ENCODE data around the gene HSDL2. TPM values are rescaled to one million over a fixed set of nuclear protein-coding genes. Genes with fewer than 3 reads are reported as not detected.

Gene HSDL2
- total and polyA plus RNA-seq, 4 donors: 22.5 to 58.6 (median 34.8) TPM

- H3K27me3 ChIP-seq (ENCODE audit: control insufficient read depth in 3 of 3, insufficient read depth in 3 of 3, low read length in 2 of 3): no peaks in the 10 kb centered on the region
- 38 to 62% methylated on average over 4 of the region's 4 CpGs for WGBS, 2 donors
- TF ChIP-seq, protein P1, sequence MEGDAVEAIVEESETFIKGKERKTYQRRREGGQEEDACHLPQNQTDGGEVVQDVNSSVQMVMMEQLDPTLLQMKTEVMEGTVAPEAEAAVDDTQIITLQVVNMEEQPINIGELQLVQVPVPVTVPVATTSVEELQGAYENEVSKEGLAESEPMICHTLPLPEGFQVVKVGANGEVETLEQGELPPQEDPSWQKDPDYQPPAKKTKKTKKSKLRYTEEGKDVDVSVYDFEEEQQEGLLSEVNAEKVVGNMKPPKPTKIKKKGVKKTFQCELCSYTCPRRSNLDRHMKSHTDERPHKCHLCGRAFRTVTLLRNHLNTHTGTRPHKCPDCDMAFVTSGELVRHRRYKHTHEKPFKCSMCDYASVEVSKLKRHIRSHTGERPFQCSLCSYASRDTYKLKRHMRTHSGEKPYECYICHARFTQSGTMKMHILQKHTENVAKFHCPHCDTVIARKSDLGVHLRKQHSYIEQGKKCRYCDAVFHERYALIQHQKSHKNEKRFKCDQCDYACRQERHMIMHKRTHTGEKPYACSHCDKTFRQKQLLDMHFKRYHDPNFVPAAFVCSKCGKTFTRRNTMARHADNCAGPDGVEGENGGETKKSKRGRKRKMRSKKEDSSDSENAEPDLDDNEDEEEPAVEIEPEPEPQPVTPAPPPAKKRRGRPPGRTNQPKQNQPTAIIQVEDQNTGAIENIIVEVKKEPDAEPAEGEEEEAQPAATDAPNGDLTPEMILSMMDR (IDR thresholded peaks at IDR 0.05; ENCODE audit: control extremely low read depth, extremely low read depth): no peak
- DNase-seq: no peak
- peaks cover 0 to 14% (median 2%) of the 10 kb centered on the region in 4 donors for H3K9me3 ChIP-seq (ENCODE audit: control insufficient read depth in 4 of 4, insufficient read depth in 3 of 4, low read length in 3 of 4)
- peak overlapping the region in 1 of 2 donors; percentile 61 for H3K27ac ChIP-seq (ENCODE audit: low read depth in 1 of 2, low read length in 1 of 2)
- no peak overlapping the region for H3K4me3 ChIP-seq
- H3K36me3 ChIP-seq (ENCODE audit: control insufficient read depth in 4 of 4, insufficient read depth in 4 of 4, low read length in 4 of 4): peaks cover 0 to 9% (median 5%) of the 10 kb centered on the region in 4 donors
- no peak overlapping the region for H3K9ac ChIP-seq (ENCODE audit: insufficient read depth in 1 of 2, low read length in 2 of 2)
- H3K4me1 ChIP-seq (ENCODE audit: control insufficient read depth in 5 of 5, insufficient read depth in 5 of 5, low read length in 5 of 5): peaks cover 0 to 16% (median 0%) of the 10 kb centered on the region in 5 donors
- no peak for ATAC-seq (ENCODE audit: insufficient read depth, low FRiP score)
Measured at GRCh38 chr9:112495614-112496013, 115.7 kb downstream of the HSDL2 start.

DNA sequence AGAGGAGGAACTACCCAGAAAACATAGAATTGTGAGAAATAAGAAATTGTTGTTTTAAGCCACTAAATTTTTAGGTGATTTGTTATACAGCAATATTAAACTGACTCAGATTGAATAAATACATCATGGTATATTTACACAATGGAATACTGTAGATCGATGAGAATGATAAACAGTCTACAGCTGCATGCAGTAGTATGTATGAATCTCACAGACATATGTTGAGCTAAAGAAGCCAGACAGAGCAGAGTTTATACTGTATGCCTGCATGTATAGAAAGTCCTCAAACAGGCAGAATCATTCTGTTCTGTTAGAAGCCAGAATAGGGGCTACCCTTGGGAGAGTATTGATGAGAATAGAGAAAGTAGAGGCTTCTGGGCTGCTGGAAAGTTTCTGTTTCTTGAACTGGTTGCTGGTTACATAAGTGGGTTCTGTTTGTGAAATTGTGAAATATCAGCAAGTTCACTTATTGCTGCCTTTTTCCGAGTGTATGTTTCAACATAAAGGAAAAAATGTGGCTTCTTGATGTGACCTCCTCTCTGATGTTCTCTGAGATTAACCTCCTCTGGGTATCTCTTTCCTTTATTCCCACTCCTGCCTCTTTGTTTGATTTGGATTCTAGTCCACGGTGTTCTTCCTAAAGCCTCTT is 116.3 kb downstream of the HSDL2 start:
- Histone ChIP-seq H3K27me3 (ENCODE audit: control insufficient read depth in 3 of 3, insufficient read depth in 3 of 3, low read length in 2 of 3) (no peaks in the 10 kb centered on the region), H3K36me3 (ENCODE audit: control insufficient read depth in 4 of 4, insufficient read depth in 4 of 4, low read length in 4 of 4) (peaks cover 0 to 9% (median 5%) of the 10 kb centered on the region in 4 donors), H3K27ac (ENCODE audit: low read depth in 1 of 2, low read length in 1 of 2) (no peak overlapping the region), H3K9ac (ENCODE audit: insufficient read depth in 1 of 2, low read length in 2 of 2) (no peak overlapping the region), H3K4me3 (no peak overlapping the region), H3K9me3 (ENCODE audit: control insufficient read depth in 4 of 4, insufficient read depth in 3 of 4, low read length in 3 of 4) (peaks cover 0 to 14% (median 2%) of the 10 kb centered on the region in 4 donors), H3K4me1 (ENCODE audit: control insufficient read depth in 5 of 5, insufficient read depth in 5 of 5, low read length in 5 of 5) (peaks cover 0 to 17% (median 2%) of the 10 kb centered on the region in 5 donors)
- ATAC-seq (ENCODE audit: insufficient read depth, low FRiP score): no peak
- peak in 2 of 3 donors; percentile 36 to 56 for DNase-seq
- WGBS, 2 donors: 26 to 40% methylated on average over 3 of the region's 3 CpGs
- TF ChIP-seq, protein P1 (IDR thresholded peaks at IDR 0.05; ENCODE audit: control extremely low read depth, extremely low read depth): no peak

DNA sequence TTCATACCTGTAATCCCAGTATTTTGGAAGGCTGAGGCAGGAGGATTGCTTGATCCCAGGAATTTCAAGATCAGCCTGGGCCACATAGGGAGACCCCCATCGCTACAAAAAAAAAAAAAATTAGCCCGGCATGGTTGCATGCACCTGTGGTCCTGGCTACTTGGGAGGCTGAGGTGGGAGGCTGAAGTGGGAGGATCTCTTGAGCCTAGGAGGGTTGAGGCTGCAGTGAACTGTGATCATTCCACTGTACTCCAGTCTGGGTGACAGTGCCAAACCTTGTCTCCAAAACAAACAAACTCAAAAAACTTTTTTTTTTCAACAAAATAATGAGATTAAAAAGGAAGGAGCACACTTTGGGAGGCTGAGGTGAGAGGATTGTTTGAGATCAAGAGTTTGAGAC is 120.9 kb downstream of the HSDL2 start:
- Histone ChIP-seq H3K4me1 (ENCODE audit: control insufficient read depth in 5 of 5, insufficient read depth in 5 of 5, low read length in 5 of 5) (peaks cover 3 to 41% (median 9%) of the 10 kb centered on the region in 5 donors), H3K4me3 (no peak overlapping the region), H3K9ac (ENCODE audit: insufficient read depth in 1 of 2, low read length in 2 of 2) (no peak overlapping the region), H3K9me3 (ENCODE audit: control insufficient read depth in 4 of 4, insufficient read depth in 3 of 4, low read length in 3 of 4) (no peaks in the 10 kb centered on the region), H3K36me3 (ENCODE audit: control insufficient read depth in 4 of 4, insufficient read depth in 4 of 4, low read length in 4 of 4) (no peaks in the 10 kb centered on the region), H3K27ac (ENCODE audit: low read depth in 1 of 2, low read length in 1 of 2) (no peak overlapping the region), H3K27me3 (ENCODE audit: control insufficient read depth in 3 of 3, insufficient read depth in 3 of 3, low read length in 2 of 3) (no peaks in the 10 kb centered on the region)
- whole genome bisulfite sequencing, 2 donors: 97 to 100% methylated on average over 2 of the region's 2 CpGs
- DNase-seq (no peak), ATAC-seq (ENCODE audit: insufficient read depth, low FRiP score) (no peak)
- TF ChIP-seq, protein P1 (IDR thresholded peaks at IDR 0.05; ENCODE audit: control extremely low read depth, extremely low read depth): no peak

Measured in lung (tissue), 12 donors.